ENCODE measurements around the gene SAMD4A.

The SAMD4A gene

DNA sequence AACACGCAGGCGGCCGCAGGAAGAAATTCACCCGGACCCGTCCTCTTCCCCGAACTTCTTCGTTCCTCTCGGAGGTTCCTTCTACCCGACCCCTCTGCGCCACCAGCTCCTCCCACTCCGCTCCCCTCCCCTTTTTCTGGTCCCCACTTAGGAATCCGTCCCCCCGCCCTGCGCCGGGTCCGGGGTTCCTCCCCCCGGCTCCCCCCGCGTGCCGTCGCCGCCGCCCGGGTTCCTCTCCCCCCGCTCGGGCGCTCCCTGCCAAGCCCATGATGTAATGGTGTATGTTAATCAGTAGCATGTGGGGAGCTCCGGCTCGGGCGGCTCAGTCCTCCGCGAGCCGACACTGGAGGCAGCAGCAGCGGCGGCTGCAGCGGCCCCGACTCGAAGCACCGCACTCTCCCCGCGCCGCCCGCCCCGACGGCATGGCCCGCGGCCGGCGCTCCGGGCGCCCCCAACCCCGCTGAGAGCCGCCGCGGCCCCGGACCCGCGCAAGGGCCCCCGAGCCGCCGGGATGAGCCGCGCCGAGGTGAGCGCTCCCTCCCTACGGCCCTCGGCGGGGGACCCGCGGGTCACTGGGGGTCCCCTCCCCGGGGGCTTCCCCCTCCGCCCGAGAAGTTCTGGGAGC, 1.0 kb upstream of the SAMD4A start:
- peak; percentile 90 for DNase-seq (ENCODE audit: low spot score)

DNA sequence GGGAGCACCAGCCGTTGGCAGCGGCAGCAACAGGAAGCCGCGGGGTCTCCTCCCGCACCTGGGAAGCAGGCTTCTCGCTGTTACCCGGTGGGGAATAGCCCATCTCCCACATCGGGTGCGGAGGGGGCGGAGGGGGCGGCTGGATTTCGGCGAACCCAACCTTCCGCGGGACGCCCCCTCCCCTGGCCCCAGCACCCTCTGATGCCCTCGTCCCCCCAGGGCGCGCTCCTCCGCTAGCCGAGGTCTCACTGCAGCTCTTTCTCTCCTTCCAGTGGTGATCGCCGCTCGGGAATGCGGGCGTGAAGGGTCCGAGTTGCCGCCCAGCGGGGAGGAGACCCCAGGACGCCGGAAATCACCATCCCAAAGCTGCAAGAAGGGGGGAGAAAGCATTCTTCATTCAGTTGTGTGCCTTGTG, 303 bp downstream of the SAMD4A start:
- DNase-seq (ENCODE audit: low spot score), result no peak

DNA sequence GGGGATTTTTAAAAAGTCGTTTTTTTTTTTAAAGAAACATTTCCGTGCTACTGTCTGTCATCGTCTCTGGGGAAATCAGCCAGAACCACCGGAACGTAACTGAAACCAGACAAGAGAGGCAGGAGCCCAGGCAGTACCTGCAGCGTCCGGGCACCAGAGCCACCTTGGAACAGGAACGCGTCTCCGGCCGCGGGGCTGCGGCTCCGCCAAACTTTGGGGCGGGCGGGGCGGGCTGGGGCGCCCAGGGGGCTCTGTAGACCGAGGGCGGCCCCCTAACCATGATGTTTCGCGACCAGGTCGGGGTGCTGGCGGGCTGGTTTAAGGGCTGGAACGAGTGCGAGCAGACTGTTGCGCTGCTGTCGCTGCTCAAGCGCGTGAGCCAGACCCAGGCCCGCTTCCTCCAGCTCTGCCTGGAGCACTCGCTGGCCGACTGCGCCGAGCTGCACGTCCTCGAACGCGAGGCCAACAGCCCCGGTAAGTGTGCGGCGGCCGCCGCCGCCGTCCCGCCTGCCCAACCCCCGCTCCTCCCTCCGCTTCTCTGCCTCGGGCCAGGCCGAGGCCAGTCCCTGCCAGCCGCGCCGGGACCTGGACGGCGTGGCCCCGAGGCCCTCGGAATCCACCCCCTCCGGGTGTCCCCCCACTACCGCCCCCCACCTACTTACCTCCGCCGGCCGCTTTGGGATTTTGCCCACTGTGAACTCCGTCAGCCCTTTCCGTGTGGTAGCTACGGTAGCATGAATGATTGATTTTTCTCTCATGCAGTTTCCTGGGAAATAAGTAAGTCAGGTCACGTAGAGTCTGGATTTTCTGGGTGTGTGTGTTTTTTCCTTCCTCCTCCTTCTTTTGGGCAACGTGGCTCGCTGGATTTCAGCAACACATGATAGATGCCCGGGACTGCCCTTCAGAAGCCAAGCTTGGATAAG, 972 bp downstream of the SAMD4A start:
- DNase-seq (ENCODE audit: low spot score), result peak; percentile 49

DNA sequence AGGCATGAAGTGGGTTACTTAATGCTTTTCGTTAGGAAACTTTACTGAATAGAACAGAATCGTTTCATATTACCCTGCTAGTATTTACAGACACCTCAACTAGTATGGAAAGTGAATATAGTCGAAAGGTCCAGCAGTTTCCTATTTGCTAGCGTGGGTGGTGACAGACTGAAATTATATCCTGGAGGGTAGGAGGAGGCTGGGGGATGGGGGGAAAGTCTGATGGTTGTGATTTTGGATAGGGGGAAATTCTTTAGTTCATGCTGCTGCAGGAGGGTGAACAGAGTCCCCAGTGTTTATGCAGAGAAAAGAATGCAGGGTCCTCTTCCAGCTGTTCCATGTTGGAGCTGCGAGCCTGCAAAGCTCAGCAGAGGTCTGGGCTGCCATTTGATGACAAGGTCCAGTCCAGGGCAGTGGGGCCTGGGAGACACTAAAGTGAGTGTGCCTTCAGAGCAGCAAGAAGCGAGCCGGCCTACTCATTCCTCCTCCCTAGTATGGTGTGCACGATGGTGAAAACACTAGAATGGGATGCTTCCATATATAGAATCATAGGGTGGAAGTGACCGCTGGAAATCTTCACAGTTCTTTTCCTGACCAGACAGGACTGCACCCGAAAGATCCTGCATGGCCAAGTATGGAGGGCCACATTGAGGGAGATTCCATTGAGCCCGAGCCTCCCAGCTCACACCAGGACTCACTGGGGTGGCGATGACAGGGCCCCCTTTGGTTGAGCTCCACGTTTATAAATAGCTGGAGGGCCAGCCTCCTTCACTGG, 2.1 kb downstream of the SAMD4A start:
- DNase-seq (ENCODE audit: low spot score), result no peak

DNA sequence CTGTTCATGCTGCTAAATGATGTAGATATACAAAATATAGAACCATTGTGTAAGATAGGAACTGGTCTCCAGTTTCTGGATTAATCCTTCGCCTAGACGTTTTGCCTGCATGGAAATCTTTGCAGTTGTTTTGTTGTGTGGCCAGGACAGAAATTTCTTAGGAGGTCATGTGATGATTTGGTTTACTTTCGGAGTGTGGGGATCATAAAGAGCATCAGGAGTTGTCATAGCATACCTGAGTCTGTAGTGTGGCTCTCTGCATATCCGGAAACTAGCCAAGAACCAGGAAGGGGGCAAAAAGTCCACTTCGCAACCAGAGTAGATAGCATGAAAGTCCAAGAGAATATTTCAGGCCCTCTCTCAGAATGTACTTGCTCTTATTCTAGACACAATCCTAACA, 3.1 kb downstream of the SAMD4A start:
- DNase-seq (ENCODE audit: low spot score), result no peak

DNA sequence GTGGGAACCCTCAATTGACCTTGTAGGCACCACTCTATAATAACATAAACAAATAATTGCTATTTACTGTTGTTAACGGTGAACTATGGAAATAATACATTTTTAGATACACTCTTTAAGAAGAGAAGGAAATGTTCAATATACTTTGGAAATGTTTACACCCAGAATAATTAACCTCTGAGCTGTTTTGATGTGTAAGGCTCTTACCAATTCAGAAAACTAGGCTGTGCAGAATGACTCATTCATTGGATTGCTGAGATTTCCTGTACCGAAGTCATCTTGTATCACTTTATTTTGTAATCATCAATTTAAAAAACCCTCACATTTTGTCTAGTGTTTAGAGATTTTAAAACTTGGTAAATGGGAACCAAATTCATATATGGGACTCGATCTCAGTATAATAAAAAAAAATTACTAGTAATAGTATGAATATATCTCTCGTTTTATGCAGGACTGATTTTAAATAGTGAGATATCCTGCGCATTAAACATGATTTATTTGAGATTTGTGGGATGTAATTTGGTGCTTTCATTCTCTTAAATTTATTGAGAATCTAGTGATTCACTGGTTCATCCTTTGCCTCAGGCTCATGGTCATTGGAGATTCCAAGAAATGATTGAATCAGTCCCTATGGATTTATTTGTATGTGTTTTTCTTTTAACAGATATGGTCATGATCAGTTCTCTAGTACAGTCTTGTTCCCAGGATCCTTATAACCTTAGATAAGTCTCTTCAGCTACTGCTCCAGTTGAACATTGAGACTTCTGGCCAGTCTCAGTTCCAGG, 3.9 kb downstream of the SAMD4A start:
- no peak for DNase-seq (ENCODE audit: low spot score)

DNA sequence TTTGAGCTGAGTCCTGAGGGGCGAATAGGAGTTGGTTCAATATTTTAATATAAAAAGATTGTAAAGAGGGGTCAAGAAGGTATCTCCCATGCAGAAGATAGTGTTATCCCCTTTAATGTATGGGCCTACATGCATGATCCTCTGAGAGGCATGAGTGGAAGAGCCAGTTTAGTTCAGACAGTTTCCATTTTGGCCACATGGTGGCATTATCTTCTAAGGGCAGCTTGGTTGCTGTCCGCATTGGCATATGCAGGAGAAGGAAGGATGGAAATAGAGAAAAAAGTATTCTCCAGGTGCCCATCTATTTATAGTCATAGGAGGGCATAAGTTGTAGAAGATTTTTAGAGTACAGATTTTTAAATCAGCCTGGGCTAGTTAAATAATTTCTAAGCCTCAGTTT, 5.4 kb downstream of the SAMD4A start:
- no peak for DNase-seq (ENCODE audit: low spot score)

DNA sequence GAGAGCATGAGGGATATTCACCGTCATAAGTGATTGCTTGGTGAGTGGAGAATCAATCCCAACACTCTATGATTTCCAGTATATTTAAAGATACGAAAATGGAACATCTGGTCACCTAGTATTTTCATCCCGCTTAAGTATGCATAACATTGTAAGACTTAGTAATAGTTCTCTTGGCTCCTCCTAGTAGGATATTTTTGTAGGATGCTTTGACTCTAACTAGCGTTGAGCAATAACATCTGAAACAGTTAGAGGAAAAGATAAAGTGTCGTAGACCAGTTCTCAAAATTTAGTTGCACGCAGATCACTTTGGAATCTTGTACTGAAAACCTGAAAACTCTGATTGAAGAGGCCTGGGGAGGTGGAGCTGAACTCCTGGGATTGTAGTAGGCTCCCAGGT, 7.6 kb downstream of the SAMD4A start:
- no peak for DNase-seq (ENCODE audit: low spot score)

DNA sequence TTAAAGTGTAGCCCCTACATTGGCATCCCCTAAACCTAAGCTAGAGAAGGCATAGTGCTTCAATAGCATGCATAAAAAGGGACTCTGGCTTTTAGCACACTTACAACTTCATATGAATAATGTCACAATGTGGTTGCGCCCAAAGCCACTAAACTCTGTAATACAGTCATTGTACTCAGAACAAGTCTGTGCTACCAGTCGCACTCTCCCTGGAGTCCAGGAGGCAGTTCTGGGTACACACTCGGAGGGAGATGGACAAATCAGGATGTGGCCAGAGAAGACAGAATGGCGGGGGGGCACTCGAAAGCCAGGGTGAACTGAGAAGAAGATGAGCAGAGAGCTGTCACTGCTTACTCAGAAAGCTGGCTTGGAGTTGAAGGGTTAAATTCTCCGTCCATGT, 10.6 kb downstream of the SAMD4A start:
- DNase-seq (ENCODE audit: low spot score), result no peak

DNA sequence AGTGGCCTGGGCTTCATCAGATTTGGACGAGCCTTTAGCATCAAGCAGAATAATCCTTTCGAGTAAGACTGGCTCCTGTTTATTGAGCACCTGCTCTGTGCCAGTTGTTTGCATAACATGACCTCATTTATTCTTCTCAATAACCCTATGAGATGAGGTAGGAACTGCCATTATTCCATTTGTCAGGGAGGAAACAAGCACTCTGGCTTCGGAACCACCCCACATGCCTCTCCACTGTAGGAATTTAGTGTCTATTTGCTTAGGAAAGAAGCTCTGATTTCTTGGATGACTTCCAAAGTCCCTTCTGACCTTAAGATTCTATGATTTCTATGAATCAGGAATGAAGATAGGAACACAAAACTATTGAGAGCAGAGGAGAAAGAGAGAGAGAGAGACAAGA, 11.0 kb downstream of the SAMD4A start:
- DNase-seq (ENCODE audit: low spot score), result no peak

DNA sequence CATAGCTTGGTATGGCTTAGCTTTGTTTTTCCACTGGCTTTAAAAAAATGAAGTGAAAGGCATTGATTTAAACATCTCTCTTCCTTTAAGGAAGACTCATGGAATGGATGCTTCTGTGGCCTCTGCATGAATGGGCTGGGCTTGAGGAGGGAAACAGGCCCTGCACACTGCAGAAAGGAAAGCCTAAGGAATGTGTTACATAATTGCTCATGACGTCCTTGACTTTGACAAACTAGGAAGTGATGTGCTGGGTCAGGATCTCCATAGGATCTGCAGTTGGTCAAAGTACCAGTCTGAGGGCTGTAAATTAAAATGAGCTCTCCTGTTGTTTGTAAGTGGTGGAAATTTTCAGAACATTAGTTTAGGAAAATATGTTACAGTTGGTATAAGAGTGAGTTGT, 12.7 kb downstream of the SAMD4A start:
- DNase-seq (ENCODE audit: low spot score), result no peak

DNA sequence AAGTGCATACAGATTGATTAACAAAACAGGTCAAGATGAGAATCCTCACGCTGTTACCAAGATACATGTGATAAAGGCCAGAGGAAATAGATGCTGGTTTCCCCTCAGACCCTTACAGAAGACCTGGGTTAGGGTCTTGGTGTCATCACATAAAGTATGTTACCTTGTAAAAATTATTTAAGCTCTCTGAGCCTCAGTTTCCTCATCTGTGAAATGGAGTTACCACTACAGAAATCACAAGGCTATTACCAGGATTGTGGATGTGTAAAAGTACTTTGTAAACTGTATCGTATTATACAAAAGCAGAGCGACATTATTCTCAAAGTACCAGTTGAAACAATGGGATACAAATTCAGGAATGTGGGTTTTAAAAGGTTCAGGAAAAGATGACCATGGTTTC, 14.0 kb downstream of the SAMD4A start:
- DNase-seq (ENCODE audit: low spot score), result no peak

DNA sequence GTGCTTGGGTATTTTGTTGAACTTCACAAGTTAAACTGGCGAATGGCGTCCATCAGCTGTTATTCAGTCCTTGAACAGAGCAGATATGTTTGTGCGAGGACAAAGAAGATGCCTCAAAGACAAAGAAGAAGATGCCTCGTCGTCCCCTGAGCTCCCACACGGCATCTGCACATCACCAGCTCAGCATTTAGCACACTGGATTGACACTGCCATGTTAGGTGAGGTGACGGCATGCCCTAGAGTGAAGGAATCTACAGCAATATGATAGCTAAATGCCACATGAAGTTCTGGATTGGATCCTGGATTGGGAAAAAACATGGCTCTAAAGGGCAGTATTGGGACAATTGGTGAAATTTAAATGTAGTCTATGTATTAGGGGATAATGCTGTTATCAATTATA, 15.4 kb downstream of the SAMD4A start:
- DNase-seq (ENCODE audit: low spot score), result no peak

DNA sequence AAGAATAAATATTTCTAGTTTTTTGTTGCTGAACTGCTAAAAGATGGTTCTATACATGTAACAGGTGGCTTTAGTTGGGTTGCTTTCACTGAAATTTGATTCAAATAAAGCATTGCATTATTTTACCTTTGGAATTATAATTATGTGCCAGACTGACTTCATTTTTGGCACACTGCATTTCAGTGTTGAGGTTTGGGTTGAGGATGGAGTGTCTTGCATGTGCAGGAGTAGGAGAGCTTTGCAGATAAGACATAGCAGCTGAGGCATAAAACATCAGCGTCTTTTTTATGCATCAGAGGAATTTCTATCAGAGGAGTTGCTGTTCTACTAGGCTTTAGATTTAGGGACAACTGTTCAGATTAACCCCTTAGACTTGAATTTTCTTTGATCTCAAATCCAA, 17.2 kb downstream of the SAMD4A start:
- DNase-seq (ENCODE audit: low spot score), result no peak

DNA sequence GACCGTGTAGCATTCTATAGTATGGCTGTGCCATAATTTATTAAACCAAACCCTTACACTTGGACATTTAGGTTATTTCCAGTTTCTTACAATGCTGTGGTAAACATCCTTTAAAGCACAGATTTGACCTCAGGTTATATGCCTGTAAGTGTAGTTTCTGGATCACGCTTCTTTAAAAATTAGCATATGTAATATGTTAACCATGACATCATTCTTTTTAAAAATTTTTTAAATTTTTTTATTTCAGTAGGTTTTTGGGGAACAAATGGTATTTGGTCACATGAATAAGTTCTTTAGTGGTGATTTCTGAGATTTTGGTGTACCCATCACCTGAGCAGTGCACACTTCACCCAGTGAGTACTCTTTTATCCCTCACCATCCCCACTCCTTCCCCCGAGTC, 18.3 kb downstream of the SAMD4A start:
- DNase-seq (ENCODE audit: low spot score), result no peak

DNA sequence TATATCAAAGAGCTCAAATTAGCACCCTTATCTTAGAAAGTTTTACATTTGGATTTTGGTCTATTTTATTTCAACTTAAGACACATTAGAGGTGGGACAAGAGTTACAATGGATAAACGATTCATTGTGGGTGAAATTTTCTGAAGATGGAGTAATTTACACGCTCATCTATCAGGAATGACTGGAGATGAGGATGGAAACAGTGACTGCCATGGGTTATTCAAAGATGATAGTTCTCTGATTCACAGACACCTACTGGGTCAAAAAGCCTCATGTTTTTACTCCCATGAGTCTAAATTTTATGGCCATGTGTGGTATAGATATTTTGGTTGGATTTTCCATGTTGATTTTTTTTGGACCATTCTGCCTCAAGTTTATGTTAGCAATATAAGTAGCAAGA, 22.1 kb downstream of the SAMD4A start:
- DNase-seq (ENCODE audit: low spot score), result no peak

DNA sequence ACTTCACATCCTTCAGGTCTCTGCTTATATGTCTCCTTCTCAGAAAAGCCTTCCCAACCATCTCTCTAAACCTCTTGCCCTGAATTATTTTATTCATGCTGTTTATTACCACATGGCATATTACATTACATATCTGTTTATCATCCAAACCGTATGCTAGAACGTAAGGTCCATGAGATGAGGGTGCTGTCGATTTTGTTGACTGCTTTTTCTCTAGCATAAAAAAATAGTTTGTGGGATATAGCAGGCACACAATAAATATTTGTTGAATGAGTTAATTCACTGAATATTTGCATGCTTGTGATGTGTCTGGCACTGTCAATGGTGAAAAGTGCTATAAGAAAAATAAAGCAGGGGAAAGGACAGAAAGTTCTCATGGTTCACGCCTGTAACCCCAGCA, 22.9 kb downstream of the SAMD4A start:
- no peak for DNase-seq (ENCODE audit: low spot score)

DNA sequence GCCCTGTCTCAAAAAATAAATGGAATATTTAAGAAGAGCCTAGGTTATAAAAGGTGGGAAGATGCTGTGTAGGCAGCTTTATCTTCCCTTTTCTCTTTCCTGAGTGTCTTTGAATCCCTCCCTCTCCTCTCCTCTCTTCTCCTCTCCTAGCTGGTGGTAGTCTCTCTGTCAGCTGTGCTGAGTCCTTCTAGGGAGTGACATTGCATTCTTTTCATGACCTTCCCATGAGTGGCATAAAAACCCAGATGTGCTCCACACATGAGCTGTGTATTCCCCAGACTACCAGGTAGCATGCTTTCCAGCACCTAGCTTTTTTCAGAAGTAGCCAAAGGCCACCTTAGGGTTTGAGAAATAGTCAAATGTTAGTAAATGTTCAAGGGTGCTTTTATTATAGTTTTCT, 23.6 kb downstream of the SAMD4A start:
- no peak for DNase-seq (ENCODE audit: low spot score)

DNA sequence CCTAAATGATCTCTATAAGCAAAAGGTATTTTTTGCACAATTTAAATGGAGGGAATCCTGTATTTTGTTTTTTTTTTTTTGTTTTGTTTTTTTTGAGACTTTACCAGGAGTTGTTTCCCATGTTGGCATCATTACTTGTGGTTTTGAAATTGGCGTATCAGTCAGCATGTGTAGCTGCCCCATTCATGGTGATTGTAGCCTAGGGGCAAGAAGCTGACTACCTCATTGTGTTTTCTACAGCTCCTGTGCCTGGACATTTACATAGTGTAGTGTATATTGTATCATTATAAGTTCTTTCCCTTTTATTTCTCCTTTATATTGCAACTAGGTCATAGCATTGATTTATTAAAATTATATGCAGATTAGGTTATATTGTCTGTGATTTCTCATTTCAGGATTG, 24.5 kb downstream of the SAMD4A start:
- no peak for DNase-seq (ENCODE audit: low spot score)

DNA sequence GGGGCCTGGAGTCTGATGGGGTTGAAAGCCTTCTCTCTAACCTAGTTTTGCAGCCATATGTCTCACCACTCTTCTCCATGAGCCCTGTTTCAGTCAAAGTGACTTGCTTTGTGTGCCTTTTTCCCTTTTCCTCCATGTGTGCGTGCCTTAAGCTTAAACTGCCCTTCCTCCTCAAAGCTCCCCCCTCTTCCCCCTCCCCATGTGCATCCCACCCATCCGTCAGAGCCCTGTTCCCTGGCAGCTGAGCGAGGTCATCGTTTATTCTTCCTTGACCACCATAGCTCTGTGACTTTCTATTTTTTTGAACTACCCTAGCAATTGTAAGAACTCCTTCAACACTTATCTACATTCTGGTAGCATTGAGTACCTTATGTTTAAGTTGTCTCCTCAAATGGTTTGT, 24.9 kb downstream of the SAMD4A start:
- no peak for DNase-seq (ENCODE audit: low spot score)

DNA sequence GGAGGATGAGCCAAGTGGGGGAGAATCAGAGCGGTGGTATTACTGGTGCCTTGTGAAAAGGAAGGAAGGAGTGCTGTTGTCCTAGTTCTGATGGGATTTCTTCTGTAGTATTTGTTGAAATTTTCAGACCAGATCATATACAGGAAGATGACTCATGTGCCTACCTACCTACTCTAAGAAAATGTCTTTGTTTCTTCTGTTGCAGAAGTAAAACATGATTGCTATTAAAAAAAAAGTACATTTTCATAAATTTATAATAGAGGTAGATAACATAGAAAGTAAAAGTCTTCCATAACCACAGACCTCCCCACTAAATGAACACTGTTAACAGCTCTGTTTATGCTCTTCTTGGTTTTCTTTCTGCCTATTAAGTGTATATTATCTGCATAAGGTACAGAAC, 26.9 kb downstream of the SAMD4A start:
- DNase-seq (ENCODE audit: low spot score), result no peak

DNA sequence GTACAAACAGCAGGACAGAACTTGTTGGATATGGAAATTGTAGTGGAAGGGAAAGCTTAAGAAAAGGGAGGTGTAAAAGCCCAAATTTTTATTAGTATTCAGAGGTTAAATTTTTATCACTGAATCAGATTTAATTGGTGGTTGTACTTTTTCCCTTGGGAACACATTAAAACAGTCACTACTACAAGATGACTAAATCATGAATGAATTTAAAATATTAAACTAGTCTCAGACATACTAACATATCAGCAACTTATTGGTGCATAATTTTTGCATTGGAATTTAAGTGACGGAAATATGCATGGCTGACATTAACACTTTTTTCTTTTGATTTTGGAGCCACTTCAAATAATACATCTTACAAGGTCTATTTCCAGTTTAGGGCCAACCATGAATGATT, 27.6 kb downstream of the SAMD4A start:
- DNase-seq (ENCODE audit: low spot score), result no peak
